Activated CD8-positive, alpha-beta memory T cell treated with anti-CD3 and anti-CD28 coated beads, Interleukin-2, amount 50 U/mL, for 24 hours (primary cell): Measurements from ENCODE around the gene GDPD5.

Experiments used
- DNase-seq: peaks from one replicate; pipeline ENCODE4 v3.0.0-alpha.2; 2020; ENCODE audit errors: extremely low read depth

The GDPD5 gene

GRCh38 chr11:75471176-75471973 lies 54.4 kb downstream of the GDPD5 start:
- DNase-seq: no peak

- no peak for DNase-seq
Observed at GRCh38 chr11:75470476-75471080, 55.2 kb downstream of the GDPD5 start.

GRCh38 chr11:75469785-75470405 lies 55.8 kb downstream of the GDPD5 start:
- DNase-seq: no peak

- DNase-seq: no peak
Observed at GRCh38 chr11:75468534-75469340, 57.0 kb downstream of the GDPD5 start.

DNA sequence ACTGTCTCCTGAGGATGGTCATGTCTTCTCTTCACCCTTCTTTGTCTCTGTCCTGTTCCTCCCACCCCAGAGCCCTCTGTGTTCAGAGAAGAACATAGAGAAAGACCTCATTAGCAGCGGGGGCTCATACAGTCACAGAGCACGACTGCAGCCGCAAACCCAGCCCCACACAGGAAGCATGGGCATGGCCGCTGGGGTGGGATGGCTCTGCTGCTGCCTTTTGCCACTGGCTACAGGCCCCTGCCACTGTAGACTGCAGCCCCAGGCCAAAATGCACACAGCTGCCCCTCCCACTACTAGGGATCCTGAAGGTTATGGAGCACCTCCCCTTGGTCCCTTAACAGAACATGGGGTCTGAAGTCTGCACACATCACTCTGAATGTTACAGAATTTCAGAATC lies 57.9 kb downstream of the GDPD5 start:
- DNase-seq: no peak

DNA sequence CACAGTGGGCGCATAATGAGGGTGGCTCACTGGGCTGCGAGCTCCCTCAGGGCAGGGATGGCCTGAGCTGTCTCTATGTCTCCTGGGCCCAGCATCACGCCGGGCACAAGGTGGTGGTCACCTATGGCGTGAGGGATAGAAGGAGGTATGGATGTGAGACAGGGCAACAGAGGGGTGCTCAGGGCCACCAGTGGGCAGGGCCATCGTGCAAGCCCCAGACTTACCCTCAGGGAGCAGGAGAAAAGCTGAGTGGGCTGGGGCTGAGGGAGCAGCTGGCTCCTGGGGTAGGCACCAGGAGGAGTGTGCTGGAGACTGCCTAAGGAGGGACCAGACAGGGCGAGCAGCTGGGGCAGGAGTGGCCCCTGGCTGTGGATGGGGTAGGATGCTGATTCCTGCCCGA lies 58.4 kb downstream of the GDPD5 start:
- DNase-seq: no peak

- DNase-seq: no peak
Observed at GRCh38 chr11:75465701-75466531, 59.8 kb downstream of the GDPD5 start.

DNA sequence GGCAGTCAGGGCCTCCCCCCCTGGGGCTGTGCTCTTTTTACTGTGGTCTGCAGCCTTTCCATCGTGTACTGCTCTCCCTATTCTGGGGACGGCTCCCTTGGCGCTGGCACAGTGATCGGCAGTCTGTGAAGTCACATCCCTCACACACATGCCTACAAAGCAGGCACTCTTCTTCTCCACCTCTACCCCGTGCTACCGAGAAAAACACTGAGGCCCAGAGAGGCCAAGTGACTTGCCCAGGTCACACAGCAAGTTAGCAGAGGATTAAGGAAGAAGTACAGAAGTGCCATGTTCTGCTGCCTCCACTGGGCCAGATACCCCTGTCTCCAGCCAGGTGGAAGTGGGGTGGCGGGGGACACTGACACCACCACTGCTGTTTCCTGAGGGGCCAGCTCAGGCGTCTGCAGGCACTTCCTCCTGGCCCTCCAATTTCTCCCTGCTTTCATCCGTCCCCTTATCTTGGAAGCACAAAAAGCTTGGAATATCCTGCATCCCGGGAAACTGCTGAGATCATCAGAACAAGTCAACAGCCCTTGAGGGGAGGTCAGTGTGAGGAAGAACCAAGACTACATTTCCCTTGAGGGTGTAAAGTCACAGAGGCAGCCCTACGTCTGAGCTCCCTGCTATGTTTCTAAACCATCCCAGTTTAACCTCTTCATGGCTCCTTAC lies 62.5 kb downstream of the GDPD5 start:
- DNase-seq: no peak

DNA sequence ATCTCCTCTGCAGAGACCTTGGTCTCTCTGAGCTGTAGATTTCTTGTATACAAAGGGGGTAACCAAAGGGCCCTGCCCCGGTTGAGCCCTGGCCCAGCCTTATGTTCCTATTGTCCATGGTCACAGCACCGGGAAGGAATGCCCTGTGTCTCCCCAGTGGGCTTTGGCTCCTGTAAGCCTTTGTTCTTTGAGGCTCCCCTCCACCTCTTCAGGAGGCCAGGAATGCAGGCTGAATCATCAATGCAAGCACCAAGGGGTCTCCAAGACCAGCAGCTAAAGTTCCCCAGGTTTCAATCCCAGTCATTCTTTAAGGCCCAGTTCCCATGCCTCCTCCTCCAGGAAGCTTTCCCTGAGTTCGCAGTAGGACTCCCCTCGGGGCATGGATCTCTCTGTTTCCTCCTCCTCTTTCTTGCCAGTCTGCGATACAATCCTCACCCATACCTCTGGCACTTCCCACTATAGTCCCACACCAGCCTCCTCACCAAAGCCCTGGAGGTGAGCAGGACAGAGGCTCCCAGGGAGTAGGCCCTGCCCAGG lies 63.6 kb downstream of the GDPD5 start:
- DNase-seq: no peak

DNA sequence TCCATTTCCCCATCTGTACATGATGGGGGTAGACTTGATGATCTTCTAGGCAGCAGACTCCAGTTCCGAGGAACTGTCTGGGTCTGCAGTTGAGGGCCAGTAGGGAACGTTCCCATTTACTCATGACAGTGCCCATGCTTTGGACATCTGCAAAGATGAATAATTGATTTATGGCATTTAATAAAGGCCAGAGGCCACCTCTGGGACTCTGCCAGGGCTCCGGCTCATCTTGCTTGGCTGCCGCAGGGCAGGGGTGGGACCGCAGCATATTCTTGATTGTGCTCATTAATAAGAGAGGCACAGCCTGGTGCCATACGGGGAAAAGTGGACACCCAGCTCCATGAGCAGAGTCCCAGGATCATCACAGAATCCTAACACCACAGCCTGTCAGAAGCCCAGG lies 64.6 kb downstream of the GDPD5 start:
- no peak for DNase-seq

GRCh38 chr11:75456596-75457183 lies 69.1 kb downstream of the GDPD5 start:
- no peak for DNase-seq

DNA sequence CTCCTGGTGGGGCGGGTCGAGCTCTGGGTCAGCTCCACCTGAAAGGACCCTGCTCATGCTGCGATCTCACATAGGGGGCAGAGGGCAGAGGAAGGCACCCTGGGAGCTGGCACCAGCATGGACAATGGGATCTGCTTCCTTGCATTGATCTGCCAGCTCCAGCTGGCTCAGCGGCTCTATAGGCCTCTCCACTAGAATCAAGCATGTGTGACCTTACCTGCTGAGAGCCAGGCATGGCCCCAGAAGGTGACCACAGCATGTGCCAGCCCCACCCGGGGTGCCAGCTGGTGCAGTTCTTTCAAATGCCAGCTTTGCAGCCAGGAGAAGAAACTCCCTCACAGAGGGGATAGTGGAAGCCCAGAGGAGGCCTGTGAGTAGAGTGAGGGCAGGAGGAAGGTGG lies 70.8 kb downstream of the GDPD5 start:
- DNase-seq: no peak

GRCh38 chr11:75453916-75454655 lies 71.7 kb downstream of the GDPD5 start:
- DNase-seq: no peak

DNA sequence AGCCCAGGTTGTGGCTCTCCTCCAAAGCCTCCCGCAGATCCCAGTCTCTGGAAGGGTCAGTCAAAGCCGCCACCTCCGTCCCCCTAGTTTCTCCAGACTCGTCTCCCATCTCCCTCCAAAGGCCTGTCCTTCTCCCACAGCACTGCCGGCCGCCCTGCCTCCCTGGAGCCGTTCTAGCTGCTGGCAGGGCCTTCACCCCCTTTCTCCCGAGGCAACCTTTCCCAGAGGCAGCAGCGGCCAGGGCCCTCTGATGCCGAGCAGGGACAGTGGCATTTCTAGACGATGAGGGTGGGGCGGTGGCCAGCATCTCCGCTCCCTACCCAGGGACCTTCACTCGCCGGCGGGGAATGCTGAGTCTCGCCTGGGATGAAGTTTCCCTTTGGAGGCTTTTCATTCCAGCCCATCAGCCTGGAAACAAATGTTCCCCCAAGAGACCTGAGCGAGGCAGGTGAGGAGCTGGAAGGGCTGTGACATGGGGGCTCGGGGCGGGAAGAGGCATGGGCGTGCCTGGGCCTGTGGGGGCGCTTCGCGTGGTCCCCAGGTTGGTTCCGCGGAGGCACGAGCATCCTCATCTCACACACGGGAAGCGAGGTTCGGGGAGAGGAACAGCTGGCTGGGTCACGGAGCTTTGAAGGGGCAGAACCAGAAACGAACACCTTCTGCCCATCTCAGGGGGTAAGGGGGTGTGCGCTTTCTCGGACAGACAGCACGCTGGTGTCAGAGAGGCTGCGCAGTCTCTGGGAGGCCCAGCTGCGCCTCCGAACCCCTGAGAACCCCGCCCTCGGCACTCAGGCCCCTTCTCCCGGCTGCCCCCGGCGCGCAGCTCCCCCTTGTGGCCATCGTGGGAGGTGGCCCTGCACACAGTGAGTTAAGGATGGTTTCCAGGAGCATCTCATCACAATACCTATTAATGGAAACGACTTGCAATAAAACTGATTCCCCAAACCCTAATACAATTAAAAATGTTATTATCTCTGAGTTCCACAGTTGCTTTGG lies 74.6 kb downstream of the GDPD5 start:
- DNase-seq: no peak

- no peak for DNase-seq
Observed at GRCh38 chr11:75450236-75450635, 75.5 kb downstream of the GDPD5 start.

DNA sequence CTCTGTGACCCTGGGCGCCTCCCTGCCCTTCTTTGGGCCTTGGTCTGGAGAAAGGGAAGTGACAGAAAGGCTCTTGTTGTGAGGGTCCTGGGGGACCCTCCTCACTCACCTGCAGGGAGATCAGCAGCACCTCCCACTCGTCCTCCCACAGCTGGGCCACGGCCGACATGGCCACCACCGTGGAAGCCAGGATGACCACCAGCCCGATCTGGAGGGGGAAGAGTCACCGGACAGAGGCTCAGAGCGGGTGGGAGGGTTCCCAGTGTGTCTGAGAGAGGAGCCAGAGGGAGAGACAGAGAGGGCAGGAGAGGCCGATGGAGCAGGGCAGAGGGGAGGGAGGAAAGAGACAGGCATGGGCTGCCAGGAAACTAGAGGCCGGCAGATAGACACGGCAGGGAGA lies 76.0 kb downstream of the GDPD5 start:
- DNase-seq: no peak

- DNase-seq: no peak
Observed at GRCh38 chr11:75449271-75449670, 76.5 kb downstream of the GDPD5 start.

DNA sequence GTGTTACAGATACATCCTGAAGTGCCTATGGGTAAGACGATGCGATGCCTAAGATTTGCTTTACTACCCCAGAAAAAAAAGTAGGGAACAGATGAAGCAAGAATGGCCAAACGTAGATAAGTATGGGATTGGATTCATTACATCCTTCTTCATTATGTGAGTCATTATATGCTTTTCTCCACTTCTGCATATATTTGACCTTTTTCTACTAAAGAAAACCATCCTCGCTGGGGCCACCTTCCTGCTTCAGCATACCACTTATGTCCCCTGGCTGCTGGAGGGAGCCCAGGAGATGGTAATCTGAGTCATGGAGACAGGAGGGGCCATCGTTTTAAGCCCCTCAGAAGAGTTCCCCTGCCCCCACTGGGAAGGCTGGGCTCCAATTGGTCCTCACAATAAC lies 78.3 kb downstream of the GDPD5 start:
- no peak for DNase-seq
